Liver (tissue), 3 donors: ENCODE measurements around the gene SGSH.

ENCODE experiments used
- ATF3 ChIP-seq: IDR thresholded peaks from 2 replicates; pipeline ENCODE4 v1.6.1; 2016; ENCODE audit warnings: antibody characterized with exemption
- CTCF ChIP-seq: fragments of 150-350 bp; IDR thresholded peaks from 2 replicates; pipeline ENCODE4 v1.5.1; 2017; ENCODE audit warnings: improper control_type of control experiment, low read depth, low read length; ENCODE audit not compliant: missing input control
- FOXA1 ChIP-seq: IDR thresholded peaks from 2 replicates; pipeline ENCODE4 v1.6.1; 2016; ENCODE audit warnings: antibody characterized with exemption
- GABPA ChIP-seq, 2 donors: IDR thresholded peaks in 1 of 2; conservative IDR thresholded peaks in 1 of 2; 2 replicates each; pipeline ENCODE4 v1.6.1; 2016; ENCODE audit warnings: antibody characterized with exemption in 2 of 2, mild to moderate bottlenecking in 1 of 2, moderate library complexity in 1 of 2
- MAX ChIP-seq: IDR thresholded peaks from 2 replicates; pipeline ENCODE4 v1.6.1; 2016; ENCODE audit warnings: antibody characterized with exemption
- NR2F2 ChIP-seq: IDR thresholded peaks from 2 replicates; pipeline ENCODE4 v1.6.1; 2016; ENCODE audit warnings: antibody characterized with exemption
- RAD21 ChIP-seq, 2 donors: IDR thresholded peaks; 2 replicates each; pipeline ENCODE4 v1.6.1; 2016; ENCODE audit warnings: antibody characterized with exemption in 2 of 2, mild to moderate bottlenecking in 2 of 2
- REST ChIP-seq: IDR thresholded peaks from 2 replicates; pipeline ENCODE4 v1.6.1; 2016; ENCODE audit warnings: antibody characterized with exemption, mild to moderate bottlenecking
- RXRA ChIP-seq, 2 donors: IDR thresholded peaks; 2 replicates each; pipeline ENCODE4 v1.6.1; 2017 to 2018; ENCODE audit warnings: antibody characterized with exemption in 2 of 2, mild to moderate bottlenecking in 1 of 2
- SP1 ChIP-seq: IDR thresholded peaks from 2 replicates; pipeline ENCODE4 v1.6.1; 2018; ENCODE audit warnings: antibody characterized with exemption, mild to moderate bottlenecking
- TAF1 ChIP-seq: conservative IDR thresholded peaks from 2 replicates; pipeline ENCODE4 v1.6.1; 2016; ENCODE audit warnings: antibody characterized with exemption, mild to moderate bottlenecking
- YY1 ChIP-seq: IDR thresholded peaks from 2 replicates; pipeline ENCODE4 v1.6.1; 2016; ENCODE audit warnings: antibody characterized with exemption, mild to moderate bottlenecking
- ZBTB33 ChIP-seq: IDR thresholded peaks from 2 replicates; pipeline ENCODE4 v1.6.1; 2016; ENCODE audit warnings: antibody characterized with exemption
- donor health status: healthy.
- donor health status: healthy.

- no peak for TF ChIP-seq GABPA (IDR thresholded peaks at IDR 0.05 in 1 of 2, conservative IDR thresholded peaks at IDR 0.05 in 1 of 2)
- TF ChIP-seq CTCF: no peak
- no peak for TF ChIP-seq FOXA1
- no peak for TF ChIP-seq NR2F2
- no peak for TF ChIP-seq MAX
- no peak for TF ChIP-seq RXRA (IDR thresholded peaks at IDR 0.05)
- no peak for TF ChIP-seq YY1
- no peak for TF ChIP-seq SP1
- no peak for TF ChIP-seq RAD21 (IDR thresholded peaks at IDR 0.05)
- no peak for TF ChIP-seq REST
- TF ChIP-seq ATF3: no peak
- no peak for TF ChIP-seq ZBTB33
- no peak for TF ChIP-seq TAF1
Measured at GRCh38 chr17:80267391-80267790, 47.3 kb upstream of the SGSH start.
